Endodermal cell (in vitro differentiated cells): Measurements from ENCODE around the gene PLEKHM2. TPM values are rescaled to one million over a fixed set of nuclear protein-coding genes. Genes with fewer than 3 reads are reported as not detected.

Experiments
- DNase-seq: peaks from one replicate; pipeline ENCODE4 v3.0.0-alpha.2; 2017
- H3K27ac ChIP-seq: 2 replicates; pipeline ENCODE4 v1.5.1; 2013; ENCODE audit warnings: mild to moderate bottlenecking, low read depth, low read length, moderate library complexity
- H3K27me3 ChIP-seq: 2 replicates; pipeline ENCODE4 v1.6.1; 2013; ENCODE audit warnings: mild to moderate bottlenecking, low read length, moderate library complexity; ENCODE audit not compliant: insufficient read depth, control insufficient read depth, poor library complexity, severe bottlenecking
- H3K36me3 ChIP-seq: 2 replicates; pipeline ENCODE4 v1.7.0; 2013; ENCODE audit warnings: mild to moderate bottlenecking, low read length, moderate library complexity; ENCODE audit not compliant: control insufficient read depth, insufficient read depth
- H3K4me1 ChIP-seq: one replicate; pipeline ENCODE4 v1.7.0; 2013; ENCODE audit warnings: low read length; ENCODE audit not compliant: control insufficient read depth, insufficient read depth
- H3K4me3 ChIP-seq: 2 replicates; pipeline ENCODE4 v1.5.1; 2013; ENCODE audit warnings: mild to moderate bottlenecking, low read length, moderate library complexity
- H3K9ac ChIP-seq: 2 replicates; pipeline ENCODE4 v1.6.1; 2013; ENCODE audit warnings: mild to moderate bottlenecking, low read length, moderate library complexity; ENCODE audit not compliant: poor library complexity, severe bottlenecking; ENCODE audit errors: extremely low read depth
- H3K9me3 ChIP-seq: 2 replicates; pipeline ENCODE4 v1.6.1; 2013; ENCODE audit warnings: mild to moderate bottlenecking, low read length, moderate library complexity; ENCODE audit not compliant: control insufficient read depth
- H3K27ac Mint-ChIP-seq: 2 replicates; pipeline ENCODE4 v1.8.0; 2020; ENCODE audit warnings: mixed read lengths
- H3K27me3 Mint-ChIP-seq: 2 replicates; pipeline ENCODE4 v1.8.0; 2021; ENCODE audit warnings: mild to moderate bottlenecking, mixed read lengths; ENCODE audit not compliant: insufficient read depth
- H3K36me3 Mint-ChIP-seq: 2 replicates; pipeline ENCODE4 v1.8.0; 2020; ENCODE audit warnings: low read depth, mixed read lengths
- H3K4me1 Mint-ChIP-seq: 2 replicates; pipeline ENCODE4 v1.8.0; 2020; ENCODE audit warnings: mixed read lengths
- H3K4me3 Mint-ChIP-seq: 2 replicates; pipeline ENCODE4 v1.8.0; 2020; ENCODE audit warnings: mild to moderate bottlenecking, moderate library complexity, mixed read lengths
- H3K9me3 Mint-ChIP-seq: 2 replicates; pipeline ENCODE4 v1.8.0; 2020; ENCODE audit warnings: mild to moderate bottlenecking, mixed read lengths
- WGBS, 2 experiments: methylation state at CpG; one replicate each; pipeline versions ENCODE4 v1.1.5 to v1.1.7; 2013; ENCODE audit warnings: missing lambda C conversion rate in 2 of 2, mixed read lengths in 1 of 2; ENCODE audit not compliant: insufficient coverage in 1 of 2, insufficient read length in 1 of 2; 5-methylcytosine and 5-hydroxymethylcytosine counted together
- total RNA-seq, 2 donors: library from RNA; stranded (reverse); fragmentation: NEBNext Ultra II Directional in 1 of 2; extraction: Animal tissue kit (Norgen Biotek cat#: 25700) in 1 of 2; gene quantifications; 2 replicates in 1 of 2; 3 replicates in 1 of 2; pipeline ENCODE4 v1.2.1, GENCODE V29; 2021
- TF ChIP-seq, protein P1 (sequence below): fragments of 200-600 bp; sonication (generic); conservative IDR thresholded peaks from 2 replicates; pipeline ENCODE4 v1.5.0; 2021; ENCODE audit warnings: antibody characterized with exemption, mild to moderate bottlenecking

The PLEKHM2 gene
- total RNA-seq, 2 donors from 2014 or later: 46.9 to 50.4 TPM

DNA sequence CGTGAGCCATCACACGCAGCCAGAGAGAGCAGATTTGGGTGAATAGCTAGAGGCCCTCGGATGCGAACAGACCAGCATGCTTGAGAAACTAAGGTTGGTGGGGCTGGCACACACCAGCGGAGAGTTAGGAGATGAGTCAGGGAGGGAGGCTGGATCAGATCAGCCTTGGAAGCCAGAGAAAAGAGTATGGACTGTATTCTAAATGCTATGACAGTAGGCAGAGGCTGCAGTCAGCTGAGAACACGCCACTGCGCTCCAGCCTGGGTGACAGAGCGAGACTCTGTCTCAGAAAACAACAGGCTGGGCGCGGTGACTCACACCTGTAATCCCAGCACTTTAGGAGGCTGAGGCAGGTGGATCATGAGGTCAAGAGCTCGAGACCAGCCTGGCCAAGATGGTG is 4.0 kb upstream of the PLEKHM2 start:
- H3K9me3 ChIP-seq: peaks cover 42% of the 10 kb centered on the region
- Mint-ChIP-seq H3K9me3 (peaks cover 28% of the 10 kb centered on the region), H3K36me3 (peaks cover 4% of the 10 kb centered on the region), H3K27ac (peak overlapping the region; percentile 37), H3K27me3 (peaks cover 2% of the 10 kb centered on the region), H3K4me1 (peaks cover 10% of the 10 kb centered on the region), H3K4me3 (no peak overlapping the region)
- H3K4me3 ChIP-seq: no peak overlapping the region
- no peaks in the 10 kb centered on the region for H3K27me3 ChIP-seq
- H3K36me3 ChIP-seq: no peaks in the 10 kb centered on the region
- no peak overlapping the region for H3K9ac ChIP-seq
- 93 to 97% methylated on average over 11 of the region's 11 CpGs for WGBS, 2 experiments
- no peak for DNase-seq
- no peaks in the 10 kb centered on the region for H3K4me1 ChIP-seq
- TF ChIP-seq, protein P1, sequence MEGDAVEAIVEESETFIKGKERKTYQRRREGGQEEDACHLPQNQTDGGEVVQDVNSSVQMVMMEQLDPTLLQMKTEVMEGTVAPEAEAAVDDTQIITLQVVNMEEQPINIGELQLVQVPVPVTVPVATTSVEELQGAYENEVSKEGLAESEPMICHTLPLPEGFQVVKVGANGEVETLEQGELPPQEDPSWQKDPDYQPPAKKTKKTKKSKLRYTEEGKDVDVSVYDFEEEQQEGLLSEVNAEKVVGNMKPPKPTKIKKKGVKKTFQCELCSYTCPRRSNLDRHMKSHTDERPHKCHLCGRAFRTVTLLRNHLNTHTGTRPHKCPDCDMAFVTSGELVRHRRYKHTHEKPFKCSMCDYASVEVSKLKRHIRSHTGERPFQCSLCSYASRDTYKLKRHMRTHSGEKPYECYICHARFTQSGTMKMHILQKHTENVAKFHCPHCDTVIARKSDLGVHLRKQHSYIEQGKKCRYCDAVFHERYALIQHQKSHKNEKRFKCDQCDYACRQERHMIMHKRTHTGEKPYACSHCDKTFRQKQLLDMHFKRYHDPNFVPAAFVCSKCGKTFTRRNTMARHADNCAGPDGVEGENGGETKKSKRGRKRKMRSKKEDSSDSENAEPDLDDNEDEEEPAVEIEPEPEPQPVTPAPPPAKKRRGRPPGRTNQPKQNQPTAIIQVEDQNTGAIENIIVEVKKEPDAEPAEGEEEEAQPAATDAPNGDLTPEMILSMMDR: no peak
- H3K27ac ChIP-seq: no peak overlapping the region

- 85 to 94% methylated on average over 7 of the region's 7 CpGs for WGBS, 2 experiments
- Histone ChIP-seq H3K4me3 (no peak overlapping the region), H3K4me1 (no peaks in the 10 kb centered on the region), H3K27ac (no peak overlapping the region), H3K9ac (no peak overlapping the region), H3K9me3 (peaks cover 38% of the 10 kb centered on the region), H3K27me3 (no peaks in the 10 kb centered on the region), H3K36me3 (no peaks in the 10 kb centered on the region)
- no peak for DNase-seq
- TF ChIP-seq, protein P1: no peak
- Mint-ChIP-seq H3K4me3 (no peak overlapping the region), H3K27me3 (peaks cover 2% of the 10 kb centered on the region), H3K4me1 (peaks cover 15% of the 10 kb centered on the region), H3K27ac (peak overlapping the region; percentile 62), H3K9me3 (peaks cover 28% of the 10 kb centered on the region), H3K36me3 (peaks cover 4% of the 10 kb centered on the region)
Measured at GRCh38 chr1:15680561-15681348, 3.4 kb upstream of the PLEKHM2 start.

DNA sequence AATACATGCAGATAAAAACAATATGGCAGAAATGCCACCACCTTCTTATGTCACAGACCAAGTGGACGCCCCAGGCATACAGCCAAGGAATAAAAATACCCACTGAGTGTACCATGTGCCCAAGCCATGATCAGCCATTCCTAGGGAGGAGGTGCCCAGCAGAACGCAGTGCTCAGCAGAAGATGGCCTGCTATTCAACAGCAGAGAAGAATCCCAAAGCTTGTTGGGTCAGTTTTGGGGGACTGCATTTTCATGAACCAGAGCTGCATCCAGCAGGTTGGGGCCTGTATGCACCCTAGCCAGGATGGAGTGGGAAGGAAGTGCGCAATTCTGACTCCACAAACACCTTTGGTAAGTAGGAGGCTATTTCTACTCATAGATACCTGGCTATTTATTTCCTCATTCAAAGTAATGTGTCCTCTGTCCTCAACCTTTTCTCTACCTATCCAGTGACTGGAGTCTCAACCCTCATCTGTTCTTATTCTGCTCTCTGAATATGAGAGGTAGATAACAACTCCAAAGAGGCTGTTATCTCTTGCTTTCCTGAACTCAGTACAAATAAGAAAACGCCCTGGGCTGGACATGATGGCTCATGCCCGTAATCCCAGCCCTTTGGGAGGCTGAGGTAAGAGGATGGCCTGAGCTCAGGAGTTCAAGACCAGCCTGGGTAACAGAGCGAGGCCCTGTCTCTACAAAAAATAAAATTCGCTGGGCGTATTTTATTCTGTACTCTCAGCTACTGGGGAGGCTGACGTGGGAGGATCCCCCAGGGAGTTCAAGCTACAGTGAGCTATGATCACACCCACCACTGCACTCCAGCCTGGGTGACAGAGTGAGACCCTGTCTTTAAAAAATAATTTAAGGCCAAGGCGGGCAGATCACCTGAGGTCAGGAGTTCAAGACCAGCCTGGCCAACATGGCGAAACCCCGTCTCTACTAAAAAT is 2.5 kb upstream of the PLEKHM2 start:
- Histone ChIP-seq H3K4me3 (no peak overlapping the region), H3K36me3 (no peaks in the 10 kb centered on the region), H3K4me1 (peaks cover 3% of the 10 kb centered on the region), H3K27me3 (no peaks in the 10 kb centered on the region), H3K27ac (no peak overlapping the region), H3K9me3 (peaks cover 32% of the 10 kb centered on the region), H3K9ac (no peak overlapping the region)
- peaks cover 8% of the 10 kb centered on the region for H3K36me3 Mint-ChIP-seq
- H3K27ac Mint-ChIP-seq: peak overlapping the region; percentile 62
- no peak overlapping the region for H3K4me3 Mint-ChIP-seq
- peak; percentile 59 for DNase-seq
- peaks cover 18% of the 10 kb centered on the region for H3K4me1 Mint-ChIP-seq
- TF ChIP-seq, protein P1: no peak
- H3K9me3 Mint-ChIP-seq: peaks cover 27% of the 10 kb centered on the region
- peaks cover 2% of the 10 kb centered on the region for H3K27me3 Mint-ChIP-seq
- WGBS, 2 experiments: 93 to 94% methylated on average over 11 to 12 of the region's 12 CpGs
